PC-3 (cell line): ENCODE results near the gene SAE1. TPM values are rescaled to one million over a fixed set of nuclear protein-coding genes. Genes with fewer than 3 reads are reported as not detected.

Source experiments
- ATAC-seq: fragments of 200-7000 bp; cut with Tn5 transposase; 2 replicates; pipeline ENCODE4 v1.9.1; 2020; ENCODE audit warnings: mild to moderate bottlenecking, moderate library complexity
- BruUV-seq: library from RNA; stranded (reverse); fragments of 400-500 nt; replicated peaks from 2 replicates; lab custom pipeline; 2021; lab: Mats Ljungman, UMichigan
- CTCF ChIA-PET: fragments of 300-600 bp; sonication (Branson Sonifier 250); formaldehyde crosslinking; loops from one replicate; lab custom pipeline; 2022; ENCODE audit warnings: antibody characterized with exemption; lab: Charles Lee
- POLR2A ChIA-PET: fragments of 300-600 bp; sonication (Branson Sonifier 250); formaldehyde crosslinking; loops from one replicate; lab custom pipeline; 2022; ENCODE audit warnings: antibody characterized with exemption; ENCODE audit not compliant: unreplicated experiment; lab: Charles Lee
- DNase-seq: peaks from one replicate; pipeline ENCODE4 v3.0.0-alpha.2; 2015
- H2AFZ ChIP-seq: fragments of 300-600 bp; sonication (generic); 2 replicates; pipeline ENCODE4 v1.6.0; 2016; ENCODE audit warnings: antibody characterized with exemption, low read length
- H3F3A ChIP-seq: fragments of 300-600 bp; sonication (generic); one replicate; pipeline ENCODE4 v1.6.0; 2017; ENCODE audit warnings: antibody characterized with exemption, low read length, control low read depth, mild to moderate bottlenecking; ENCODE audit not compliant: unreplicated experiment
- H3K27ac ChIP-seq: fragments of 300-600 bp; sonication (generic); 2 replicates; pipeline ENCODE4 v1.5.1; 2016; ENCODE audit warnings: mild to moderate bottlenecking, low read length
- H3K27me3 ChIP-seq: fragments of 300-600 bp; sonication (generic); 2 replicates; pipeline ENCODE4 v1.6.1; 2016; ENCODE audit warnings: low read length, mixed read lengths
- H3K36me3 ChIP-seq: fragments of 300-600 bp; sonication (generic); 2 replicates; pipeline ENCODE4 v1.6.1; 2016; ENCODE audit warnings: low read depth, mixed run types, low read length, mixed read lengths
- H3K4me1 ChIP-seq: fragments of 300-600 bp; sonication (generic); 2 replicates; pipeline ENCODE4 v1.5.1; 2016; ENCODE audit warnings: low read length; ENCODE audit not compliant: insufficient read depth
- H3K4me2 ChIP-seq: fragments of 300-600 bp; sonication (generic); 2 replicates; pipeline ENCODE4 v1.6.0; 2016; ENCODE audit warnings: low read length
- H3K4me3 ChIP-seq: fragments of 300-600 bp; sonication (generic); 2 replicates; pipeline ENCODE4 v1.5.1; 2016; ENCODE audit warnings: mild to moderate bottlenecking, low read length, mixed read lengths
- H3K79me2 ChIP-seq: fragments of 300-600 bp; sonication (generic); 2 replicates; pipeline ENCODE4 v1.6.1; 2017; ENCODE audit warnings: low read length, mixed read lengths
- H3K9ac ChIP-seq: fragments of 300-600 bp; sonication (generic); 2 replicates; pipeline ENCODE4 v1.6.0; 2016; ENCODE audit warnings: mild to moderate bottlenecking, low read length
- H3K9me2 ChIP-seq: fragments of 300-600 bp; sonication (generic); replicated peaks from 2 replicates; pipeline ENCODE4 v1.6.1; 2016; ENCODE audit warnings: mixed run types, low read length, mixed read lengths
- H3K9me3 ChIP-seq: fragments of 300-600 bp; sonication (generic); 2 replicates; pipeline ENCODE4 v1.6.1; 2016; ENCODE audit warnings: low read length, mixed read lengths
- H4K20me1 ChIP-seq: fragments of 300-600 bp; sonication (generic); 2 replicates; pipeline ENCODE4 v1.6.1; 2016; ENCODE audit warnings: low read length, mixed read lengths
- CTCF ChIP-seq: fragments of 300-600 bp; sonication (generic); conservative IDR thresholded peaks from 2 replicates; pipeline ENCODE4 v1.5.1; 2017; ENCODE audit warnings: antibody characterized with exemption, low read depth, mild to moderate bottlenecking, low read length
- EZH2 ChIP-seq: fragments of 300-600 bp; sonication (generic); IDR thresholded peaks from one replicate; pipeline ENCODE4 v1.6.1; 2017; ENCODE audit warnings: antibody characterized with exemption, mild to moderate bottlenecking, low read length; ENCODE audit not compliant: unreplicated experiment
- EZH2phosphoT487 ChIP-seq: fragments of 300-600 bp; sonication (generic); IDR thresholded peaks from 2 replicates; pipeline ENCODE4 v1.6.1; 2018; ENCODE audit warnings: mild to moderate bottlenecking, antibody characterized with exemption, low read length, borderline replicate concordance
- intact Hi-C: fragments of 100-400 bp; cut with micrococcal nuclease; formaldehyde crosslinking; loops from 2 replicates; pipeline ENCODE4 v1.9.0; 2023
- total RNA-seq: library from RNA; depleted of rRNA; stranded (reverse); fragments of >200 nt; gene quantifications from 2 replicates; pipeline ENCODE4 v1.2.3, GENCODE V29; 2014

Gene SAE1
- total RNA-seq, 1 experiment from 2014 or later: 99.7 TPM

GRCh38 chr19:47241919-47242577 is 111.4 kb downstream of the SAE1 start:
- H3K9me3 ChIP-seq: no peaks in the 10 kb centered on the region
- H3K9me2 ChIP-seq: no peaks in the 10 kb centered on the region
- H3K27me3 ChIP-seq: no peaks in the 10 kb centered on the region
- ChIA-PET POLR2A (no interaction called here), CTCF (no interaction called here)
- peaks cover 3% of the 10 kb centered on the region for H3F3A ChIP-seq
- no peak overlapping the region for H3K27ac ChIP-seq
- H3K79me2 ChIP-seq: no peaks in the 10 kb centered on the region
- no peak overlapping the region for H2AFZ ChIP-seq
- H3K4me1 ChIP-seq: peaks cover 8% of the 10 kb centered on the region; the same call in 1 of the 2 replicates
- H3K9ac ChIP-seq: no peak overlapping the region
- H3K36me3 ChIP-seq: no peaks in the 10 kb centered on the region; the same call in 1 of the 2 replicates
- intact Hi-C loops: loop anchor here (5.0 kb wide), 1 partner anchor 95 kb away; no protein-coding TSS in a partner anchor
- H3K4me2 ChIP-seq: no peak overlapping the region
- H4K20me1 ChIP-seq: no peaks in the 10 kb centered on the region
- no peak for ATAC-seq
- BruUV-seq: no TSS peak
- TF ChIP-seq CTCF: no peak
- TF ChIP-seq EZH2phosphoT487: no peak
- no peak for TF ChIP-seq EZH2
- DNase-seq: no peak
- no peak overlapping the region for H3K4me3 ChIP-seq

GRCh38 chr19:47243364-47243775 is 112.7 kb downstream of the SAE1 start:
- H3K27me3 ChIP-seq: no peaks in the 10 kb centered on the region
- peaks cover 3% of the 10 kb centered on the region for H3F3A ChIP-seq
- H3K9me3 ChIP-seq: no peaks in the 10 kb centered on the region
- DNase-seq (no peak), ATAC-seq (no peak)
- H3K9ac ChIP-seq: no peak overlapping the region
- H2AFZ ChIP-seq: peak overlapping the region; percentile 86; the same call in 1 of the 2 replicates
- CTCF ChIA-PET: no interaction called here
- POLR2A ChIA-PET: interaction anchor here (0.6 kb wide), 1 partner anchor 11 kb away, joined by 3 read pairs; no protein-coding TSS in a partner anchor
- H3K4me2 ChIP-seq: peak overlapping the region; percentile 82
- peaks cover 8% of the 10 kb centered on the region; the same call in 1 of the 2 replicates for H3K4me1 ChIP-seq
- intact Hi-C loops: loop anchor here (5.0 kb wide), 1 partner anchor 96 kb away; no protein-coding TSS in a partner anchor
- no peak for TF ChIP-seq EZH2
- no peak for TF ChIP-seq CTCF
- TF ChIP-seq EZH2phosphoT487: no peak
- peak overlapping the region; percentile 61; the same call in 1 of the 2 replicates for H3K4me3 ChIP-seq
- H3K36me3 ChIP-seq: no peaks in the 10 kb centered on the region; the same call in 1 of the 2 replicates
- H4K20me1 ChIP-seq: no peaks in the 10 kb centered on the region
- BruUV-seq: no TSS peak
- no peak overlapping the region for H3K27ac ChIP-seq
- no peaks in the 10 kb centered on the region for H3K9me2 ChIP-seq
- no peaks in the 10 kb centered on the region for H3K79me2 ChIP-seq
